Sciatic nerve (tissue), 2 donors: ENCODE data around the gene KLHL3. TPM values are rescaled to one million over a fixed set of nuclear protein-coding genes. Genes with fewer than 3 reads are reported as not detected.
"Not testable (repeated sequence)": the region's sequence is repeated elsewhere in the genome, so short reads cannot be mapped to it uniquely, and the experiment has no call there.

Experiments used
- ATAC-seq: fragments of 200-7000 bp; cut with Tn5 transposase; one replicate; pipeline ENCODE4 v1.9.1; 2020; ENCODE audit warnings: mild to moderate bottlenecking, moderate library complexity
- DNase-seq: peaks from one replicate; pipeline ENCODE4 v3.0.0-alpha.2; 2020; ENCODE audit warnings: low spot score
- intact Hi-C: fragments of 100-400 bp; cut with DNase I; formaldehyde crosslinking; loops from one replicate; pipeline ENCODE4 v1.14.2; 2022
- total RNA-seq: library from RNA; stranded (reverse); fragmentation: NEBNext Ultra II Directional; extraction: Animal tissue kit (Norgen Biotek cat#: 25700); gene quantifications from one replicate; pipeline ENCODE4 v1.2.1, GENCODE V29; 2021
- donor health status: DM: no; HTN: no; CAD: no.
- donor health status: DM: no; HTN: no; CAD: no.

The KLHL3 gene
- total RNA-seq, 1 donor from 2014 or later, result 32.8 TPM

- ATAC-seq, result no peak
- intact Hi-C loops, result no loop called here
These were observed 88.5 kb downstream of the KLHL3 start for GRCh38 chr5:137647401-137647800.

GRCh38 chr5:137646761-137647160 lies 89.1 kb downstream of the KLHL3 start:
- ATAC-seq (no peak), DNase-seq (no peak)

More at GRCh38 chr5:137647401-137647800, 88.5 kb downstream of the KLHL3 start:
- no peak for DNase-seq

GRCh38 chr5:137643081-137643480 lies 92.8 kb downstream of the KLHL3 start:
- DNase-seq, intact Hi-C loops, ATAC-seq: not testable (repeated sequence)

More at GRCh38 chr5:137646761-137647160, 89.1 kb downstream of the KLHL3 start:
- intact Hi-C loops, result no loop called here

- no peak for ATAC-seq
These were observed 93.8 kb downstream of the KLHL3 start for GRCh38 chr5:137642091-137642490.

GRCh38 chr5:137641148-137641547 lies 94.7 kb downstream of the KLHL3 start:
- intact Hi-C loops, result no loop called here
- ATAC-seq (no peak), DNase-seq (no peak)

More at GRCh38 chr5:137642091-137642490, 93.8 kb downstream of the KLHL3 start:
- intact Hi-C loops, result no loop called here
- DNase-seq, result no peak

GRCh38 chr5:137639645-137640044 lies 96.2 kb downstream of the KLHL3 start:
- intact Hi-C loops, result no loop called here
- DNase-seq, result no peak
- ATAC-seq, result no peak

- DNase-seq (no peak), ATAC-seq (no peak)
- intact Hi-C loops, result no loop called here
These were observed 97.0 kb downstream of the KLHL3 start for GRCh38 chr5:137638841-137639240.

- ATAC-seq (no peak), DNase-seq (no peak)
These were observed 98.8 kb downstream of the KLHL3 start for GRCh38 chr5:137636830-137637714.

GRCh38 chr5:137636099-137636498 lies 99.8 kb downstream of the KLHL3 start:
- intact Hi-C loops, result no loop called here
- ATAC-seq, result no peak
- DNase-seq, result no peak

More at GRCh38 chr5:137636830-137637714, 98.8 kb downstream of the KLHL3 start:
- intact Hi-C loops, result no loop called here

GRCh38 chr5:137635521-137635921 lies 100.4 kb downstream of the KLHL3 start:
- intact Hi-C loops, result no loop called here
- no peak for ATAC-seq
- no peak for DNase-seq

- no peak for DNase-seq
- intact Hi-C loops, result no loop called here
- no peak for ATAC-seq
These were observed 102.0 kb downstream of the KLHL3 start for GRCh38 chr5:137633896-137634295.

- ATAC-seq, result no peak
- intact Hi-C loops, result no loop called here
- no peak for DNase-seq
These were observed 103.2 kb downstream of the KLHL3 start for GRCh38 chr5:137632716-137633115.

GRCh38 chr5:137631453-137631852 lies 104.4 kb downstream of the KLHL3 start:
- ATAC-seq, result no peak
- no peak for DNase-seq
- intact Hi-C loops, result no loop called here

GRCh38 chr5:137630972-137631370 lies 104.9 kb downstream of the KLHL3 start:
- intact Hi-C loops, result no loop called here
- ATAC-seq, result no peak
- no peak for DNase-seq

- DNase-seq (no peak), ATAC-seq (peak; percentile 38)
- intact Hi-C loops, result no loop called here
These were observed 105.5 kb downstream of the KLHL3 start for GRCh38 chr5:137630216-137630971.

- ATAC-seq, result peak; percentile 83
- intact Hi-C loops, result no loop called here
- DNase-seq, result no peak
These were observed 106.2 kb downstream of the KLHL3 start for GRCh38 chr5:137629646-137630045.

GRCh38 chr5:137627706-137628105 lies 108.2 kb downstream of the KLHL3 start:
- no peak for ATAC-seq
- intact Hi-C loops, result no loop called here

GRCh38 chr5:137627293-137627692 lies 108.6 kb downstream of the KLHL3 start:
- intact Hi-C loops, result no loop called here
- ATAC-seq, result no peak
- DNase-seq, result no peak

More at GRCh38 chr5:137627706-137628105, 108.2 kb downstream of the KLHL3 start:
- no peak for DNase-seq

GRCh38 chr5:137624786-137625349 lies 111.0 kb downstream of the KLHL3 start:
- intact Hi-C loops, result no loop called here
- DNase-seq (no peak), ATAC-seq (no peak)

- peak; percentile 84 for ATAC-seq
- intact Hi-C loops, result no loop called here
- peak; percentile 74 for DNase-seq
These were observed 113.0 kb downstream of the KLHL3 start for GRCh38 chr5:137622850-137623249.
